Upper lobe of left lung (tissue), 6 donors: Measurements from ENCODE around the gene FXR1. TPM values are rescaled to one million over a fixed set of nuclear protein-coding genes. Genes with fewer than 3 reads are reported as not detected.

Experiments
- ATAC-seq, 2 donors: fragments of 200-7000 bp; cut with Tn5 transposase; one replicate each; pipeline ENCODE4 v1.9.1; 2022; ENCODE audit warnings: mild to moderate bottlenecking in 2 of 2, moderate library complexity in 2 of 2; ENCODE audit not compliant: low FRiP score in 2 of 2
- DNase-seq, 2 donors: peaks; one replicate each; pipeline ENCODE4 v3.0.0-alpha.2; 2019 to 2020
- H3K27ac ChIP-seq, 4 donors: fragments of 200-600 bp; sonication (generic); one replicate each; pipeline ENCODE4 v1.5.1; 2016 to 2019
- H3K27me3 ChIP-seq, 4 donors: fragments of 200-600 bp; sonication (generic); one replicate each; pipeline ENCODE4 v1.5.1; 2017 to 2019
- H3K36me3 ChIP-seq, 4 donors: fragments of 200-600 bp; sonication (generic); one replicate each; pipeline ENCODE4 v1.5.1; 2016 to 2019
- H3K4me1 ChIP-seq, 4 donors: fragments of 200-600 bp; sonication (generic); one replicate each; pipeline ENCODE4 v1.5.1; 2018 to 2019
- H3K4me3 ChIP-seq, 4 donors: fragments of 200-600 bp; sonication (generic); one replicate each; pipeline ENCODE4 v1.5.1; 2017 to 2019; ENCODE audit warnings: mild to moderate bottlenecking in 2 of 4, moderate library complexity in 1 of 4
- H3K9me3 ChIP-seq, 4 donors: fragments of 200-600 bp; sonication (generic); one replicate each; pipeline ENCODE4 v1.5.1; 2018 to 2019
- CTCF ChIP-seq, 6 experiments: fragments of 450-650 bp in 4 of 6; fragments of 200-600 bp in 2 of 6; sonication (generic) in 2 of 6; IDR thresholded peaks; one replicate each; pipeline ENCODE4 v1.5.1; 2016 to 2019; ENCODE audit warnings: antibody characterized with exemption in 6 of 6
- EP300 ChIP-seq, 4 donors: sonication (generic); formaldehyde crosslinking; IDR thresholded peaks; one replicate each; pipeline ENCODE4 v1.5.1; 2017; ENCODE audit warnings: antibody characterized with exemption in 4 of 4, control low read depth in 2 of 4
- POLR2A ChIP-seq, 4 donors: fragments of 450-650 bp; IDR thresholded peaks; one replicate each; pipeline ENCODE4 v1.5.1; 2016 to 2017; ENCODE audit warnings: antibody characterized with exemption in 4 of 4, mild to moderate bottlenecking in 2 of 4
- POLR2AphosphoS5 ChIP-seq, 2 donors: sonication (generic); formaldehyde crosslinking; IDR thresholded peaks; one replicate each; pipeline ENCODE4 v1.5.1; 2017; ENCODE audit warnings: antibody characterized with exemption in 2 of 2
- WGBS, 2 donors: methylation state at CpG; one replicate each; pipeline ENCODE4 v1.1.5; 2017 to 2018; 5-methylcytosine and 5-hydroxymethylcytosine counted together
- total RNA-seq, 6 donors: library from RNA; depleted of rRNA in 4 of 6; stranded (reverse); fragments of >200 nt in 4 of 6; gene quantifications; one replicate each; pipeline versions ENCODE4 v1.1.0 to v1.2.1, GENCODE V29; 2016 to 2021
- donor health status: DM: no; HTN: no; CAD: no; lungs with moderate emphysema.
- donor health status: DM: no; HTN: yes; CAD: no; lungs with severe emphysema.

Gene FXR1
- total RNA-seq, 6 donors from 2014 or later: 74.9 to 145 (median 88.3) TPM

- WGBS, 2 donors: 86 to 89% methylated on average over 15 of the region's 15 CpGs
- Histone ChIP-seq H3K4me3 (no peak overlapping the region), H3K36me3 (no peaks in the 10 kb centered on the region), H3K27ac (no peak overlapping the region), H3K4me1 (no peaks in the 10 kb centered on the region), H3K27me3 (no peaks in the 10 kb centered on the region), H3K9me3 (no peaks in the 10 kb centered on the region)
- ATAC-seq (no peak), DNase-seq (no peak)
- TF ChIP-seq CTCF (IDR thresholded peaks at IDR 0.05): no peak
- TF ChIP-seq POLR2A (IDR thresholded peaks at IDR 0.05): no peak
- no peak for TF ChIP-seq POLR2AphosphoS5 (IDR thresholded peaks at IDR 0.05)
- no peak for TF ChIP-seq EP300 (IDR thresholded peaks at IDR 0.05)
Observed at GRCh38 chr3:180881065-180881801, 31.2 kb upstream of the FXR1 start.

- H3K27ac ChIP-seq: no peak overlapping the region
- H3K9me3 ChIP-seq: no peaks in the 10 kb centered on the region
- no peaks in the 10 kb centered on the region for H3K36me3 ChIP-seq
- TF ChIP-seq EP300 (IDR thresholded peaks at IDR 0.05) (no peak), POLR2AphosphoS5 (IDR thresholded peaks at IDR 0.05) (no peak), CTCF (IDR thresholded peaks at IDR 0.05) (no peak), POLR2A (IDR thresholded peaks at IDR 0.05) (no peak)
- ATAC-seq: no peak
- no peaks in the 10 kb centered on the region for H3K27me3 ChIP-seq
- no peak overlapping the region for H3K4me3 ChIP-seq
- DNase-seq: no peak
- no peaks in the 10 kb centered on the region for H3K4me1 ChIP-seq
- WGBS, 2 donors: 61 to 81% methylated on average over 4 of the region's 4 CpGs
Observed at GRCh38 chr3:180882115-180882514, 30.4 kb upstream of the FXR1 start.

- ATAC-seq: no peak
- H3K27ac ChIP-seq: no peak overlapping the region
- no peak overlapping the region for H3K4me3 ChIP-seq
- WGBS, 2 donors: 71 to 77% methylated on average over 6 of the region's 6 CpGs
- no peak for DNase-seq
- H3K36me3 ChIP-seq: no peaks in the 10 kb centered on the region
- H3K9me3 ChIP-seq: peaks cover 0 to 24% (median 10%) of the 10 kb centered on the region in 4 donors
- TF ChIP-seq EP300 (IDR thresholded peaks at IDR 0.05) (no peak), POLR2A (IDR thresholded peaks at IDR 0.05) (no peak), CTCF (IDR thresholded peaks at IDR 0.05) (no peak)
- no peaks in the 10 kb centered on the region for H3K27me3 ChIP-seq
- H3K4me1 ChIP-seq: no peaks in the 10 kb centered on the region
Observed at GRCh38 chr3:180888992-180889560, 23.4 kb upstream of the FXR1 start.

- Histone ChIP-seq H3K4me3 (no peak overlapping the region), H3K27ac (no peak overlapping the region), H3K36me3 (no peaks in the 10 kb centered on the region), H3K4me1 (no peaks in the 10 kb centered on the region), H3K27me3 (no peaks in the 10 kb centered on the region), H3K9me3 (peaks cover 0 to 10% (median 4%) of the 10 kb centered on the region in 4 donors)
- ATAC-seq: no peak
- 92% methylated on average over 8 of the region's 8 CpGs for WGBS, 2 donors
- no peak for DNase-seq
- TF ChIP-seq POLR2A (IDR thresholded peaks at IDR 0.05) (no peak), EP300 (IDR thresholded peaks at IDR 0.05) (no peak), CTCF (IDR thresholded peaks at IDR 0.05) (no peak), POLR2AphosphoS5 (IDR thresholded peaks at IDR 0.05) (no peak)
Observed at GRCh38 chr3:180898572-180898971, 13.9 kb upstream of the FXR1 start.
